PC-9 (cell line): ENCODE measurements around the gene ZBTB18. TPM values are rescaled to one million over a fixed set of nuclear protein-coding genes. Genes with fewer than 3 reads are reported as not detected.

Experiments
- BruUV-seq: library from RNA; stranded (reverse); fragments of 400-500 nt; replicated peaks from 2 replicates; lab custom pipeline; 2021; lab: Mats Ljungman, UMichigan
- CTCF ChIA-PET: fragments of 300-600 bp; sonication (Branson Sonifier 250); formaldehyde crosslinking; loops from one replicate; lab custom pipeline; 2022; ENCODE audit warnings: antibody characterized with exemption; lab: Charles Lee
- POLR2A ChIA-PET: fragments of 300-600 bp; sonication (Branson Sonifier 250); formaldehyde crosslinking; loops from one replicate; lab custom pipeline; 2022; ENCODE audit warnings: antibody characterized with exemption; ENCODE audit not compliant: unreplicated experiment; lab: Charles Lee
- DNase-seq, 2 experiments: peaks; one replicate each; pipeline versions ENCODE4 v3.0.0 to v3.0.0-alpha.2; 2015 to 2022; ENCODE audit warnings: mixed read lengths in 1 of 2
- H2AFZ ChIP-seq: fragments of 200-600 bp; sonication (generic); 2 replicates; pipeline ENCODE4 v1.8.1; 2017; ENCODE audit warnings: antibody characterized with exemption
- H3F3A ChIP-seq: fragments of 200-600 bp; sonication (generic); 2 replicates; pipeline ENCODE4 v1.8.1; 2017; ENCODE audit warnings: antibody characterized with exemption, mild to moderate bottlenecking, low read depth; ENCODE audit not compliant: insufficient read depth
- H3K27ac ChIP-seq: fragments of 200-600 bp; sonication (generic); 2 replicates; pipeline ENCODE4 v1.6.1; 2016; ENCODE audit warnings: mixed run types
- H3K27me3 ChIP-seq: fragments of 200-600 bp; sonication (generic); 2 replicates; pipeline ENCODE4 v1.6.1; 2016; ENCODE audit warnings: low read depth, mixed run types; ENCODE audit not compliant: insufficient read depth
- H3K36me3 ChIP-seq: fragments of 200-600 bp; sonication (generic); 2 replicates; pipeline ENCODE4 v1.6.1; 2016; ENCODE audit warnings: low read depth, mixed run types
- H3K4me1 ChIP-seq: fragments of 200-600 bp; sonication (generic); replicated peaks from 2 replicates; pipeline ENCODE4 v1.6.1; 2016; ENCODE audit warnings: mixed run types; ENCODE audit not compliant: insufficient read depth
- H3K4me2 ChIP-seq: fragments of 200-600 bp; sonication (generic); 2 replicates; pipeline ENCODE4 v1.6.1; 2017; ENCODE audit warnings: mixed run types
- H3K4me3 ChIP-seq: fragments of 200-600 bp; sonication (generic); 2 replicates; pipeline ENCODE4 v1.6.1; 2016; ENCODE audit warnings: mixed run types
- H3K79me2 ChIP-seq: fragments of 200-600 bp; sonication (generic); 2 replicates; pipeline ENCODE4 v1.6.1; 2017; ENCODE audit warnings: low read depth, mixed run types
- H3K9me2 ChIP-seq: fragments of 200-600 bp; sonication (generic); 2 replicates; pipeline ENCODE4 v1.8.1; 2017; ENCODE audit warnings: mild to moderate bottlenecking; ENCODE audit not compliant: insufficient read depth
- H3K9me3 ChIP-seq: fragments of 200-600 bp; sonication (generic); 2 replicates; pipeline ENCODE4 v1.8.1; 2016; ENCODE audit warnings: low read depth; ENCODE audit not compliant: insufficient read depth
- H4K20me1 ChIP-seq: fragments of 200-600 bp; sonication (generic); 2 replicates; pipeline ENCODE4 v1.8.1; 2017; ENCODE audit not compliant: insufficient read depth
- EZH2 ChIP-seq: fragments of 200-600 bp; sonication (generic); IDR thresholded peaks from 2 replicates; pipeline ENCODE4 v1.8.0; 2017; ENCODE audit warnings: antibody characterized with exemption, low read depth
- intact Hi-C: fragments of 100-400 bp; cut with micrococcal nuclease; formaldehyde crosslinking; loops from one replicate; pipeline ENCODE4 v1.10.0; 2022; ENCODE audit not compliant: unreplicated experiment
- total RNA-seq: library from RNA; stranded (reverse); gene quantifications from 2 replicates; pipeline ENCODE4 v1.2.3, GENCODE V29; 2021
- TF ChIP-seq, protein P1 (sequence below): fragments of 200-600 bp; sonication (generic); conservative IDR thresholded peaks from 2 replicates; pipeline ENCODE4 v1.6.1; 2017; ENCODE audit warnings: mixed run types, antibody characterized with exemption, mild to moderate bottlenecking, moderate library complexity

Gene ZBTB18
- total RNA-seq, 1 experiment from 2014 or later = 20.7 TPM

GRCh38 chr1:244006381-244006901 lies 44.6 kb upstream of the ZBTB18 start:
- ChIA-PET POLR2A (no interaction called here), CTCF (no interaction called here)
- Histone ChIP-seq H3K9me2 (no peaks in the 10 kb centered on the region), H3K4me1 (no peaks in the 10 kb centered on the region), H3K27ac (no peak overlapping the region), H3F3A (no peaks in the 10 kb centered on the region), H2AFZ (no peak overlapping the region), H3K4me2 (no peak overlapping the region), H4K20me1 (no peaks in the 10 kb centered on the region), H3K4me3 (no peak overlapping the region), H3K36me3 (no peaks in the 10 kb centered on the region), H3K9me3 (no peaks in the 10 kb centered on the region), H3K79me2 (no peaks in the 10 kb centered on the region), H3K27me3 (no peaks in the 10 kb centered on the region)
- BruUV-seq = no TSS peak
- intact Hi-C loops = no loop called here
- no peak for DNase-seq
- TF ChIP-seq, protein P1, sequence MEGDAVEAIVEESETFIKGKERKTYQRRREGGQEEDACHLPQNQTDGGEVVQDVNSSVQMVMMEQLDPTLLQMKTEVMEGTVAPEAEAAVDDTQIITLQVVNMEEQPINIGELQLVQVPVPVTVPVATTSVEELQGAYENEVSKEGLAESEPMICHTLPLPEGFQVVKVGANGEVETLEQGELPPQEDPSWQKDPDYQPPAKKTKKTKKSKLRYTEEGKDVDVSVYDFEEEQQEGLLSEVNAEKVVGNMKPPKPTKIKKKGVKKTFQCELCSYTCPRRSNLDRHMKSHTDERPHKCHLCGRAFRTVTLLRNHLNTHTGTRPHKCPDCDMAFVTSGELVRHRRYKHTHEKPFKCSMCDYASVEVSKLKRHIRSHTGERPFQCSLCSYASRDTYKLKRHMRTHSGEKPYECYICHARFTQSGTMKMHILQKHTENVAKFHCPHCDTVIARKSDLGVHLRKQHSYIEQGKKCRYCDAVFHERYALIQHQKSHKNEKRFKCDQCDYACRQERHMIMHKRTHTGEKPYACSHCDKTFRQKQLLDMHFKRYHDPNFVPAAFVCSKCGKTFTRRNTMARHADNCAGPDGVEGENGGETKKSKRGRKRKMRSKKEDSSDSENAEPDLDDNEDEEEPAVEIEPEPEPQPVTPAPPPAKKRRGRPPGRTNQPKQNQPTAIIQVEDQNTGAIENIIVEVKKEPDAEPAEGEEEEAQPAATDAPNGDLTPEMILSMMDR = no peak
- no peak for TF ChIP-seq EZH2

- H3K4me3 ChIP-seq = no peak overlapping the region
- ChIA-PET CTCF (no interaction called here), POLR2A (no interaction called here)
- H3K4me2 ChIP-seq = no peak overlapping the region
- H2AFZ ChIP-seq = no peak overlapping the region
- no peaks in the 10 kb centered on the region for H3K36me3 ChIP-seq
- TF ChIP-seq, protein P1 = no peak
- TF ChIP-seq EZH2 = no peak
- H4K20me1 ChIP-seq = no peaks in the 10 kb centered on the region
- no peaks in the 10 kb centered on the region for H3K9me3 ChIP-seq
- no peak for DNase-seq
- no peak overlapping the region for H3K27ac ChIP-seq
- H3K9me2 ChIP-seq = no peaks in the 10 kb centered on the region
- no TSS peak for BruUV-seq
- H3F3A ChIP-seq = no peaks in the 10 kb centered on the region
- H3K79me2 ChIP-seq = no peaks in the 10 kb centered on the region
- intact Hi-C loops = no loop called here
- no peaks in the 10 kb centered on the region for H3K27me3 ChIP-seq
- H3K4me1 ChIP-seq = no peaks in the 10 kb centered on the region
Measured at GRCh38 chr1:244006961-244007360, 44.1 kb upstream of the ZBTB18 start.

DNA sequence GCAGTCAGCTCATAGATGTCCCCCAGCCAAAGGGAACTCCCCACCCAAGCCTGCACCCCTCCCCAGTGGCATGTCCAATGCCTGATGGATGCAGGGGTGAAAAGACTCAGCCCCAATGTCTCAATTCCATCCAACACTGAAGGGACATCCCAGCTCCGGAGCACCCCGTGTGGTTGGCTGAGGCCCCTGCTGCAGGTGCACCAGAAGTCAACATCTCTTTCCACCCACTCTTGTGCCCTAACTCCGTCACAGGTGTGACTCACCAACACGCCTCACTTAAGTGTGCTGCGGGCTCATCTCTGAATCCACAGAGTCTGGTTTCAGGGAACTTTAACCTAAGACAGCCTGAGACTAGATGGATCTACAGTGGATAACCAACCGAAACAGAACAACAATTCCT lies 40.9 kb upstream of the ZBTB18 start:
- intact Hi-C loops = no loop called here
- Histone ChIP-seq H3K9me3 (no peaks in the 10 kb centered on the region), H4K20me1 (no peaks in the 10 kb centered on the region), H3K4me1 (no peaks in the 10 kb centered on the region), H3K4me2 (no peak overlapping the region), H3K36me3 (no peaks in the 10 kb centered on the region), H3K27me3 (no peaks in the 10 kb centered on the region), H3F3A (no peaks in the 10 kb centered on the region), H3K79me2 (no peaks in the 10 kb centered on the region), H3K27ac (no peak overlapping the region), H3K4me3 (no peak overlapping the region), H2AFZ (no peak overlapping the region), H3K9me2 (no peaks in the 10 kb centered on the region)
- TF ChIP-seq, protein P1 = peak; percentile 41; the same call in 1 of the 2 replicates
- TF ChIP-seq EZH2 = no peak
- POLR2A ChIA-PET = no interaction called here
- BruUV-seq = no TSS peak
- CTCF ChIA-PET = interaction anchor here (0.5 kb wide), 1 partner anchor 324 kb away, joined by 3 read pairs; no protein-coding TSS in a partner anchor
- peak; percentile 10 to 38 for DNase-seq
